ENCODE data around the gene SRGAP3. TPM values are rescaled to one million over a fixed set of nuclear protein-coding genes. Genes with fewer than 3 reads are reported as not detected.
A peak's percentile ranks its signal among the peaks of the same experiment; 100 is the strongest.

The SRGAP3 gene
- total RNA-seq, 2 experiments from 2014 or later, result 1.2 to 1.5 TPM

DNA sequence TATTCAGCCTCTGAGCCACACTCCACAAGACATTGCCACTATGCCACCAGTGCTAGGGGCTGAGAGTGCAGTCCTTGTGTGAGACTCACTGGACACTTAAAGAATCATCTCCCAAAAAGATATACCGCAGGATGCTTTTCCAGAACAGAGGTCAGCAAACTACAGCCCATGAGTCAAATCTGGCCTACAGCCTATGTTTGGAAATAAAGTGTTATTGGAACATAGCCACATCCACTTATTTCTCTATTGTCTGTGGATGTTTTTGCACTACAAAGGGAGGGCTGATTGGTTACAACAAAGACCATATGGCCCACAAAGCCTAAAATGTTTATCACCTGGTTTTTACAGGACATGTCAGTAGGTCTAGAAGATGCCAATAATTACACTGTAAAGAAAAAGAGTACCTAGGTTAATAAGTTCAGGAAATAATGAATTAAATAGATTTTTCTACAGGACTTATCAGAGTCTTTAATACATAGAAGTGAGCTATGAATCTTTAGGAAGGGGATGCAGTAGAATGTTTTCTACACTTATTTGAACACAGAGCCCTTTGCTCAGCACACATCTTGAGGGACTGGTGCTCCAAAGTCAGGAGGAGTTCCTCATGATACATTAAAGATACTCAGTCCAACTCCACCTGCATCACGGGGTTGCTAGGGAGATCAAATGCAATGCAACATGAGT lies 26.3 kb downstream of the SRGAP3 start:
- H3K27ac Mint-ChIP-seq, result no peak overlapping the region
- no peaks in the 10 kb centered on the region for H3K9me3 Mint-ChIP-seq (ENCODE audit: low read depth)
- no peak overlapping the region for H3K4me3 Mint-ChIP-seq
- ChIA-PET CTCF (no interaction called here), POLR2A (no interaction called here)
- DNase-seq (no peak), ATAC-seq (no peak)
- intact Hi-C loops (cut with DNase I, micrococcal nuclease), result no loop called here
- peaks cover 11% of the 10 kb centered on the region for H3K4me1 Mint-ChIP-seq
- H3K27me3 Mint-ChIP-seq, result no peaks in the 10 kb centered on the region
- no peaks in the 10 kb centered on the region for H3K36me3 Mint-ChIP-seq (ENCODE audit: low read depth)

DNA sequence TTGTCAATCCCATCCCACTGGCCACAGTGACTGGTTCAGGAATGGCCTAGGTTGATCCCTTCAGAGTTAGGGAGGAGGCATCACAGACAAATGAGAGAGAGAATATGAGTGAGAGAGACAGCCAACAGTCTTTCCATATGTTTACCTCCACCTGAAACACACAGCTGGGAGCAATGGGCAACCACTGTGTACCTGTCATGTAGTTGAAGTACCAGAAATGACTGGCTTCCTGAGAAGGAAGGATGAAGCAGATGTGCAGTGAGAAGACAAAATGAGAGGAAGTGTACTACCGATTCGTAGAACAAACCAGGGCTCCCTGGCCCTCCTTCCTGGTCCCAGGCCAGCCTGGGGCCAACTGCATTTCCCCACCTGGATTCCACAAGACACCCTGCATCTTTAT lies 27.4 kb downstream of the SRGAP3 start:
- no peak for DNase-seq
- H3K27ac Mint-ChIP-seq, result no peak overlapping the region
- no peak overlapping the region for H3K4me3 Mint-ChIP-seq
- no peak for ATAC-seq
- no peaks in the 10 kb centered on the region for H3K27me3 Mint-ChIP-seq
- CTCF ChIA-PET, result no interaction called here
- peaks cover 11% of the 10 kb centered on the region for H3K4me1 Mint-ChIP-seq
- H3K9me3 Mint-ChIP-seq (ENCODE audit: low read depth), result no peaks in the 10 kb centered on the region
- H3K36me3 Mint-ChIP-seq (ENCODE audit: low read depth), result no peaks in the 10 kb centered on the region
- POLR2A ChIA-PET, result no interaction called here
- intact Hi-C loops (cut with DNase I, micrococcal nuclease), result no loop called here

DNA sequence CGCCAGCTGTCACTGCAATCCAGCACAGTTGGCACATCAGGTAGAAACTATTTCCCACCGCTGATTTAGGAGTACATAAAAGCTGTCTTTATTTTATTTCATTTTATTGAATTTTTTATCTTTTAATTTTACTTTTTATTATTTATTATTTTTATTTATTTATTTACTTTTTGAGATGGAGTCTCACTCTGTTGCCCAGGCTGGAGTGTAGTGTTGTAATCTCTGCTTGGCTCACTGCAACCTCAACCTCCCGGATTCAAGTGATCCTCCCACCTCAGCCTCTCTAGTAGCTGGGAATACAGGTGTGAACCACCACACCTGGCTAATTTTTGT lies 31.0 kb downstream of the SRGAP3 start:
- no peak for ATAC-seq
- no peaks in the 10 kb centered on the region for H3K36me3 Mint-ChIP-seq (ENCODE audit: low read depth)
- POLR2A ChIA-PET, result no interaction called here
- H3K27ac Mint-ChIP-seq, result no peak overlapping the region
- no peak overlapping the region for H3K4me3 Mint-ChIP-seq
- CTCF ChIA-PET, result no interaction called here
- no peaks in the 10 kb centered on the region for H3K9me3 Mint-ChIP-seq (ENCODE audit: low read depth)
- H3K27me3 Mint-ChIP-seq, result no peaks in the 10 kb centered on the region
- peaks cover 6% of the 10 kb centered on the region for H3K4me1 Mint-ChIP-seq
- intact Hi-C loops (cut with DNase I, micrococcal nuclease), result no loop called here
- no peak for DNase-seq

DNA sequence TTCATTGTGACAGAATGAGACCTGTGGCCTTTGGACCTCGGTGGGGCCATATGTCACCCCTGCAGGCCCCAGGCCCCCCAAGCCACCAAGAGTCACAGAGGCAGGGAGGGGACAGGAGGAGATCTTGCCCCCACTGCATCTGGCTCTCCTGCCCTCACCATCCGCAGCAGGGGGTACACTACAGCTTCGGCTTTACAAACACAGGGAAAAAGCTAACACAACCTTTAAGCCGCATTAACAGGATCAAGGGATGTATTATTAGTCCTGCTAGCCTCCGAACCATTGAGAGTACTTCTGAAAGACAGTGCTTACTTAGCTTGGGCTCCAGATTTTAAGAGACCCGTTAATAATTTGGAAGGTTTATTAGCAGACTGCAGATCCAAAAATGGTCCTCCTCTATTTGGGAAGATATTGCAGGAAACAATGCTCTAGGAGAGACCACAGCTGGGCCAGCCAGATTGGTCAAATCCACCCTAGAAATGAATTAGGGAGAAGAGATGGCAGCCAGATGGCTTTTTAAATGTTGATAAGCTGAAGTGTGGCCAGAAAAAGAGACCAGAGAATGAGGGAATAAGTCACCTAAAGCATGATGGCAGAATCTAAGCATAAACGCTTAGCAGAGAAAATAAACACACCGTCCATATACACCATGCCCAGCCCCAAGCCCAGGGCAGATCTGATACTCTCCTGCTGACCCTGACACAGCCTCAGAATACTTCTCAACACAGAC lies 31.5 kb downstream of the SRGAP3 start:
- no peaks in the 10 kb centered on the region for H3K9me3 Mint-ChIP-seq (ENCODE audit: low read depth)
- ChIA-PET CTCF (no interaction called here), POLR2A (no interaction called here)
- intact Hi-C loops (cut with DNase I, micrococcal nuclease), result no loop called here
- H3K27ac Mint-ChIP-seq, result no peak overlapping the region
- no peaks in the 10 kb centered on the region for H3K27me3 Mint-ChIP-seq
- peaks cover 6% of the 10 kb centered on the region for H3K4me1 Mint-ChIP-seq
- no peak overlapping the region for H3K4me3 Mint-ChIP-seq
- DNase-seq (no peak), ATAC-seq (no peak)
- H3K36me3 Mint-ChIP-seq (ENCODE audit: low read depth), result no peaks in the 10 kb centered on the region

DNA sequence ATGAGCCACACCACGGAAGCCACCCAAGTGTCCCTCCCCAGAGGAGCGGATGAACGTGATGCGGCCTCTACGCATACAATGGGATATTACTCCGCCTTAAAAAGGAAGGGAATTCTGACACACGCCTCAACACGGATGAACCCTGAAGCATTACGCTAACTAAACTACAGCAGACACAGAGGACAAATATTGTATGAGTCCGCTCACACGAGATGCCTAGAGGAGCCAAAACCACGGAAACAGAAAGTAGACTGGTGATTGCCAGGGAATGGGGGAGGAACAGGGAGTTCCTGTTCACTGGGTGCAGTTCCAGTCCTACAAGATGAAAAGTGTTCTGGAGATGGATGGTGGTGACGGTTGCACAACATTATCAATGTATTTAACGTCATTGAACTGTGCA lies 32.7 kb downstream of the SRGAP3 start:
- intact Hi-C loops (cut with DNase I, micrococcal nuclease), result no loop called here
- no peaks in the 10 kb centered on the region for H3K9me3 Mint-ChIP-seq (ENCODE audit: low read depth)
- H3K36me3 Mint-ChIP-seq (ENCODE audit: low read depth), result no peaks in the 10 kb centered on the region
- DNase-seq (no peak), ATAC-seq (no peak)
- ChIA-PET POLR2A (no interaction called here), CTCF (no interaction called here)
- H3K4me3 Mint-ChIP-seq, result no peak overlapping the region
- H3K4me1 Mint-ChIP-seq, result peaks cover 6% of the 10 kb centered on the region
- H3K27ac Mint-ChIP-seq, result no peak overlapping the region
- no peaks in the 10 kb centered on the region for H3K27me3 Mint-ChIP-seq

DNA sequence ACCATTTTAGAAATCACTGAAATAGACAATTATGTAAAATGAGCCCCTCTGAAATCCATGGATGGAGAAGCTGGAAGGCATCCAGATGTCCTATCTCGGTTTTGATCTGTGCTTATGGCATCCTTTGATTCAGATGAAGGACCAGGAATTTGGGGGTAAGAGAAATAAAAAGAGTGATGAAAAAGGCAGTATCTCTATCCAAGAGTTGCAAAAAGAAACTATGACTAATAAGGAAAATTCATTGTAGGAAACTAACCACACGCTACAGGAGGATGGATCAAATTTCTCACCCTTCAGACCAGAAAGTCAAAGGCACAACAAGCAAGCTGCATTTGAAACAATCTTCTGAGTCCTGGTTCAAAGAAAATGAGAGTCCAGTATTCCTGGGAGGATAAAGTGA lies 34.8 kb downstream of the SRGAP3 start:
- ChIA-PET CTCF (interaction anchor here (0.8 kb wide), 1 partner anchor 76 kb away, joined by 3 read pairs; no protein-coding TSS in a partner anchor), POLR2A (interaction anchor here (0.5 kb wide), 1 partner anchor 15 kb away, joined by 4 read pairs; no protein-coding TSS in a partner anchor)
- Mint-ChIP-seq H3K27me3 (no peaks in the 10 kb centered on the region), H3K9me3 (ENCODE audit: low read depth) (no peaks in the 10 kb centered on the region), H3K4me1 (peaks cover 9% of the 10 kb centered on the region), H3K4me3 (no peak overlapping the region), H3K36me3 (ENCODE audit: low read depth) (no peaks in the 10 kb centered on the region), H3K27ac (no peak overlapping the region)
- intact Hi-C loops (cut with DNase I, micrococcal nuclease), result no loop called here
- DNase-seq, result no peak
- no peak for ATAC-seq

DNA sequence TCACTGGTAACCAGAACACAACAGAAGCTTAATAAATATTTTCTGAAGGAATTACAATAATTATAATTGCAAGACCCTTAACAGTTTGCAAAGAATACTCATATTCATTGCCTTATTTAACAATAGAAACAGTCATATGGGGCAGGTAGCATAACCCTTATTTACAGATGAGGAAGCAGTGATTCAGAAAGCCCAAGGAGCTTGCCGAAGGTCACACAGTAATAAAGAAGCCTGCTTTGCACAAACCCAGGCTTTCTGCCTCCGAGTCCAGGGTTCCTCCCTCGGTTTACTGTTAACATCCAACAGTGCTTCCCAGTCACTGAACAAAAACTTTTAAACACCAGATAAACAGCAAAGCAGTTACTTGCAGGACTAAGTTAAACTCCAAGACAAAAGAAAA lies 35.3 kb downstream of the SRGAP3 start:
- DNase-seq (no peak), ATAC-seq (no peak)
- POLR2A ChIA-PET, result interaction anchor here (0.5 kb wide), 1 partner anchor 14 kb away, joined by 4 read pairs; no protein-coding TSS in a partner anchor
- intact Hi-C loops (cut with DNase I, micrococcal nuclease), result no loop called here
- CTCF ChIA-PET, result interaction anchor here (0.7 to 0.8 kb wide), 2 partner anchors 76 to 1524 kb away, joined by 3 read pairs; no protein-coding TSS in a partner anchor
- Mint-ChIP-seq H3K4me3 (no peak overlapping the region), H3K27me3 (no peaks in the 10 kb centered on the region), H3K9me3 (ENCODE audit: low read depth) (no peaks in the 10 kb centered on the region), H3K36me3 (ENCODE audit: low read depth) (no peaks in the 10 kb centered on the region), H3K27ac (no peak overlapping the region), H3K4me1 (peaks cover 9% of the 10 kb centered on the region)

DNA sequence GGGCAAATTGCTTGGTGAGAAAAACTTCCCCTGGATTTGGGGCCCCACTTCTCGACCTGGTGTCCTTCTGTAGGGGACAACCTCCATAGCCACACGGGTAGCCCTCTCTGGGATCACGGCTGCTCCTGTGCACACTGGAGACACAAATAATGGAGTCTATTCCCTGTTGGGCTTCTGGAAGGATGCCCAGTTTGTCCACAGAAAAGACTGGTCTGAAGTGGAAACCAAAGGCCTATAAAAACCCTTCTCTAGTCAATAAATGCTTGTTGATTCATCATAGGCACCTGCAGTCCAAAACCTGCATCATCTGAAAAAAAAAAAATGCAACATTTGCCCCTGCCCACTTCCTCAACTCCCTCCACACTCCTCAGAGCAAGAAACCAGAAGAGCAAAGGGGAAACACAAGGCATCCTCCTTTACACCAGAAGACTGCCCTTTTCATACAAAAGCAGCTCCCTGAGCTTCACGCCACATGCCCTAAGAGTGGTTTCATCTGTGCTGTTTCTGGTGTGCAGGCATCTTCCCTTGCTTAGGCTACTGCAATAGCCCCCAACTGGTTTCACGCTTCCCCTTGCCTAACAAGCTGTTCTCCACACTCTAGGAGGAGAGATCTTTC lies 36.3 kb downstream of the SRGAP3 start:
- no peak for ATAC-seq
- no peaks in the 10 kb centered on the region for H3K9me3 Mint-ChIP-seq (ENCODE audit: low read depth)
- no peaks in the 10 kb centered on the region for H3K27me3 Mint-ChIP-seq
- H3K36me3 Mint-ChIP-seq (ENCODE audit: low read depth), result no peaks in the 10 kb centered on the region
- H3K27ac Mint-ChIP-seq, result no peak overlapping the region
- ChIA-PET CTCF (no interaction called here), POLR2A (no interaction called here)
- DNase-seq, result no peak
- intact Hi-C loops (cut with DNase I, micrococcal nuclease), result no loop called here
- H3K4me3 Mint-ChIP-seq, result no peak overlapping the region
- H3K4me1 Mint-ChIP-seq, result peaks cover 9% of the 10 kb centered on the region

DNA sequence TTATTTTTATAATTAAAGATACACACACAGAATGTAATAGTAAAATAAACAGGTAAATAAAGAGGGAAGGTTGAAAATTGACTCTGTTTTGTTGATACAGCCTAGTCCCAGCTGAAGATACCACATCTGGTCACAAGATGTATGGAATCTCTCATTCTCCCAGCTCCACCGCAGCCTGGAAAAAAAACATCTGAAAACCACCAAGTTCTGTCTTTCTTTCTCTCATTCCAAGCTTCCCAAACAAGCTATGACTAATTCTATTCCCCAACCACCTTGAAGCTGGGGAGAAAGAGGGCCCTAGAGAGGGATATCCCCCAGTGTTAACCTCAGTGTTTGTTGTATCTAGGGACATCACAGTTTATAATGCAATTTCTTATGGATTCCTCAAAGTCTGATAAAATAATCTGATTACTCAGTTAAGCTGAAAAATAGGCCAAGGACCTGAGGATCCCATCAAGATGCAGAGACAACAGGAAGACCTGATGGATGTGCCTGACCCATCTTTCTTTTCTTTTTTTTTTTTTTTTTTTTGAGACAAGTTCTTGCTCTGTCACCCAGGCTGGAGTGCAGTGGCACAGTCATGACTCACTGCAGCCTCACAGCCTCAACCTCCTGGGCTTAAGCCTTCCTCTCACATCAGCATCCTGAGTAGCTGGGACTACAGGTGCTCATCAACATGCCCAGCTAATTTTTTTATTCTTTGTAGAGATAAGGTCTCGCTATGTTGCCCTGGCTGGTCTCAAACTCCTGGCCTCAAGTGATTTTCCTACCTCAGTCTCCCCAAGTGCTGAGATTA lies 38.1 kb downstream of the SRGAP3 start:
- Mint-ChIP-seq H3K27ac (no peak overlapping the region), H3K4me3 (no peak overlapping the region), H3K9me3 (ENCODE audit: low read depth) (no peaks in the 10 kb centered on the region), H3K36me3 (ENCODE audit: low read depth) (no peaks in the 10 kb centered on the region), H3K4me1 (peaks cover 9% of the 10 kb centered on the region), H3K27me3 (no peaks in the 10 kb centered on the region)
- ATAC-seq (peak; percentile 85), DNase-seq (peak; percentile 36)
- intact Hi-C loops (cut with DNase I, micrococcal nuclease), result no loop called here
- POLR2A ChIA-PET, result no interaction called here
- CTCF ChIA-PET, result interaction anchor here (0.8 to 1.8 kb wide), 2 partner anchors 91 to 1911 kb away, joined by 3 to 5 read pairs; no protein-coding TSS in a partner anchor

DNA sequence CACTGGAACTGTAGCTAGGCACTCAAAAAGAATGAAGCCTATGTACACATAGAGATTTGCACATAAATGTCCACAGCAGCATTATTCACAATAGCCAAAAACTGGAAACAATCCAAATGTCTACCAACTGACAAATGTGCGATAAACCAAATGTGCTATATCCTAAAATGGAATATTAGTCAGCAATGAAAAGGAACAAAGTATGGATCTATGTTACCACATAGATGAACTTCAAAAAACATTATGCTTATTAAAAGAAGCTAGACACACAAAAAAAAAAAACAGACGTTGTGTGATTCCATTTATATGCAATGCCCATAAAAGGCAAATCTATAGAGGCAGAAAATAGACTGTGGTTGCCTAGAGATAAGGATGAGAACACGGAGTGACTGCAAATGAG lies 39.7 kb downstream of the SRGAP3 start:
- no peaks in the 10 kb centered on the region for H3K36me3 Mint-ChIP-seq (ENCODE audit: low read depth)
- no peaks in the 10 kb centered on the region for H3K9me3 Mint-ChIP-seq (ENCODE audit: low read depth)
- peaks cover 8% of the 10 kb centered on the region for H3K4me1 Mint-ChIP-seq
- DNase-seq (no peak), ATAC-seq (no peak)
- intact Hi-C loops (cut with DNase I, micrococcal nuclease), result no loop called here
- POLR2A ChIA-PET, result no interaction called here
- CTCF ChIA-PET, result interaction anchor here (0.7 to 1.2 kb wide), 2 partner anchors 92 to 167 kb away, joined by 3 to 6 read pairs; no protein-coding TSS in a partner anchor
- no peak overlapping the region for H3K27ac Mint-ChIP-seq
- H3K4me3 Mint-ChIP-seq, result no peak overlapping the region
- no peaks in the 10 kb centered on the region for H3K27me3 Mint-ChIP-seq

DNA sequence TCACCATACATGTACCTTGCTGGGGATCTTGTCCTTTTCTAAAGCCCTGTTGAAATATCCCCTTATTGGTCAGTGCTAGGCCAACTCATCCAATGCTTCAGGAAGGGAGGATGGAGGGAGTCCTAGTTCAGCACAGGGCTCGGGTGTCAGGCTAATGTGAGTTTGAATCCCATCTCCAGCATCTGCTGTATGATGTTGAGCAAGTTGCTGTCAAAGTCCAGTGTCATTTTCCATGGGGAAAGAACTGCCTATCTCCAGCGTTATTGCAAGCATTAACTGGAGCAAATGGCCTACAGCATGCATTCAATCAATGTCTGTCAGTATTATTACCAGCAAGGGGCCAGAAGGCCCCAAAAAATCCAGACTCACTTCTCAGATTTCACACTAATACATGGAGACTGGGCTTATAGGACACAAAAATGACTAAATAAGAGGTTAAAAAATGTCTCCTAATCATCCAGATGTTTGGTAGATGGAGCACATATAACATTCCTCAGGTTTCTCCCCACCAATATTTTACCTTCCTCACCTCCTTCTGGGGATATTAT lies 40.8 kb downstream of the SRGAP3 start:
- intact Hi-C loops (cut with DNase I, micrococcal nuclease), result no loop called here
- H3K9me3 Mint-ChIP-seq (ENCODE audit: low read depth), result no peaks in the 10 kb centered on the region
- no peak for ATAC-seq
- H3K27ac Mint-ChIP-seq, result no peak overlapping the region
- ChIA-PET CTCF (no interaction called here), POLR2A (no interaction called here)
- no peak for DNase-seq
- no peaks in the 10 kb centered on the region for H3K36me3 Mint-ChIP-seq (ENCODE audit: low read depth)
- H3K4me3 Mint-ChIP-seq, result no peak overlapping the region
- H3K27me3 Mint-ChIP-seq, result no peaks in the 10 kb centered on the region
- H3K4me1 Mint-ChIP-seq, result peaks cover 2% of the 10 kb centered on the region

All from activated CD4-positive, alpha-beta T cell treated with anti-CD3 and anti-CD28 coated beads for 36 hours (primary cell).